Measurements from ENCODE around the gene KCTD15.
A peak's percentile ranks its signal among the peaks of the same experiment; 100 is the strongest.

DNA sequence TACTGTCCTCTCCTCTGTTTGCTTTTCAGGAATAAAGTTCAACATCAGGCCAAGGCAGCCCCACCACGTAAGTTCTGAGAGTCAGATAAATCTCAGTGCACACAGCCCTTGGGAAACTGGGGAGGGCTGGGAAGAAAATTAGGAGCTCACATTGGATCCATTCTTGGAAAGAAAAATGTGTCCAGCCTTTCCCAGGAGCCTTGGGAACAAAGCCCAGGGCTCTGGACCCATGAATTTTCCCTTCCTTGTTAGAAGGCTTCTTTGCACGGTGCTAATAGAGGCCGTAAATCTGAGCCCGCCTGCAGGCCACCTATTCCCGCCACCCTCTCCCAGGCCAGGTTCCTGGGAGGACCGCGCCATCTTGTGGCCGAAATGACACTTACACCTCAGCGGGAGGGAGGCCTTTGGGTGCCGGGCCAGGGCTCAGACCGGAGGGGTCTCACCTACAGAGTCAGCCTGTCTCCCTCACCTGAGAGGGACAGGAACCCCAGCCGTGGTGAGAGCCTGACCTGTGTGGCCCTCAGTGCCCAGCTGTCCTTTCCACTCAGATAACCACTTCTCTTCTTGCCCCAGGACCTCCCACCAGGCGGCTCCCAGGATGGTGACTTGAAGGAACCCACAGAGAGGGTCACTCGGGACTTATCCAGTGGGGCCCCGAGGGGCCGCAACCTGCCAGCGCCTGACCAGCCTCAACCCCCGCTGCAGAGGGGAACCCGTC, 25.1 kb upstream of the KCTD15 start:
- no peak for TF ChIP-seq POLR2A (IDR thresholded peaks at IDR 0.05)
- TF ChIP-seq, protein P1, sequence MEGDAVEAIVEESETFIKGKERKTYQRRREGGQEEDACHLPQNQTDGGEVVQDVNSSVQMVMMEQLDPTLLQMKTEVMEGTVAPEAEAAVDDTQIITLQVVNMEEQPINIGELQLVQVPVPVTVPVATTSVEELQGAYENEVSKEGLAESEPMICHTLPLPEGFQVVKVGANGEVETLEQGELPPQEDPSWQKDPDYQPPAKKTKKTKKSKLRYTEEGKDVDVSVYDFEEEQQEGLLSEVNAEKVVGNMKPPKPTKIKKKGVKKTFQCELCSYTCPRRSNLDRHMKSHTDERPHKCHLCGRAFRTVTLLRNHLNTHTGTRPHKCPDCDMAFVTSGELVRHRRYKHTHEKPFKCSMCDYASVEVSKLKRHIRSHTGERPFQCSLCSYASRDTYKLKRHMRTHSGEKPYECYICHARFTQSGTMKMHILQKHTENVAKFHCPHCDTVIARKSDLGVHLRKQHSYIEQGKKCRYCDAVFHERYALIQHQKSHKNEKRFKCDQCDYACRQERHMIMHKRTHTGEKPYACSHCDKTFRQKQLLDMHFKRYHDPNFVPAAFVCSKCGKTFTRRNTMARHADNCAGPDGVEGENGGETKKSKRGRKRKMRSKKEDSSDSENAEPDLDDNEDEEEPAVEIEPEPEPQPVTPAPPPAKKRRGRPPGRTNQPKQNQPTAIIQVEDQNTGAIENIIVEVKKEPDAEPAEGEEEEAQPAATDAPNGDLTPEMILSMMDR (IDR thresholded peaks at IDR 0.05 in 8 of 11, conservative IDR thresholded peaks at IDR 0.05 in 3 of 11) = peak; percentile 61 to 92 (median 80)
